Erythroblast (primary cell): ENCODE measurements around the gene REP15.

Experiments
- GATA1 ChIP-seq: IDR thresholded peaks from 2 replicates; pipeline ENCODE4 v1.6.1; 2011; ENCODE audit warnings: low read depth, mild to moderate bottlenecking, control low read depth, low read length, moderate library complexity
- POLR2A ChIP-seq: IDR thresholded peaks from 2 replicates; pipeline ENCODE4 v1.6.1; 2011; ENCODE audit warnings: mild to moderate bottlenecking, low read length

GRCh38 chr12:27695556-27696292 is 523 bp upstream of the REP15 start:
- TF ChIP-seq POLR2A (no peak), GATA1 (no peak)
